SW480 (cell line): ENCODE data around the gene CHID1.

ENCODE experiments used
- DNase-seq: peaks from one replicate; pipeline ENCODE4 v3.0.0-alpha.2; 2016; ENCODE audit warnings: low spot score

Gene CHID1

DNA sequence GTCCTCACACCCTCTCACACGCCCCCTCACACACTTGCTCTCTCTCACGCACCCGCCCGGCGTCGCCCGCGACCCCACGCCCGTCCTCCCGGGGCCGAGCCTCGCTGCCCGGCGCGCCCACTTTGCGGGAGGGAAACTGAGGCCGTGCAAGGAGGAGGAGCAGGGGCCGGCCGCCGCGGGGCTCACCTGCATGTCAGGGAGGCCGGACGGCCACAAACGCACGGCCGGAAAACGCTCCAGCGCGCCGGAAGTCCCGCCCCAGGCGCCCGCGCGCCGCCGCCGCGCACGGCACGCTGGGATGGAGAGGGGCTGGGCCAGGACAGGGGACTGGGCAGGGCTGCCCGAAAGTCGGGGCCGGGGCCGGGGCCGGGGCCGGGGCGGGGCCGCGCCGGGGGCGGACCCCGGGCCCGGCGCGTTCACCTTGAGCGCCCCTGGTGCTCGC, at the start of gene CHID1:
Gene CHID1 (minus strand): TSS at position 222 of the 442 bp plus-strand sequence. CDS start 5,994 bp downstream, outside the sequence.
- peak; percentile 81 for DNase-seq

DNA sequence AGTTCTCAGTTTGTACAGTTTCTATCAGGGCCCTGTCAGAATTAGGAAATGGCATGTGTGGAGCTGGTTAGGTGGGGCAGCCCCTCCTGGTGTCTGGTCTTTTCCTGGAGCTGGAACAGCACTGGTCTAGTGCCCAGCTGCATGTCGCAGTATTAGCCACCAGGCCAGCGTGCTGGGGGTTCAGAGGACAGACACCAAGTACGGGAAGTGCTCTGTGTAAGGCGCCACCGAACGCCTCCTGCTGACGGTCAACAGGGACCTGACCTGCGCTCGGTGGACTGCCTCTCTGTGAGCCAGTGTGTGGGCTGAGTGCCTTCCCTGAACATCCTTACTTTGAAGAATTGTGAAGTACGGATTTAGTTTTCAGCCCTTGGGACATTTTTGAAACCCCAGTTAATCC, 49.0 kb upstream of the CHID1 start:
- no peak for DNase-seq

DNA sequence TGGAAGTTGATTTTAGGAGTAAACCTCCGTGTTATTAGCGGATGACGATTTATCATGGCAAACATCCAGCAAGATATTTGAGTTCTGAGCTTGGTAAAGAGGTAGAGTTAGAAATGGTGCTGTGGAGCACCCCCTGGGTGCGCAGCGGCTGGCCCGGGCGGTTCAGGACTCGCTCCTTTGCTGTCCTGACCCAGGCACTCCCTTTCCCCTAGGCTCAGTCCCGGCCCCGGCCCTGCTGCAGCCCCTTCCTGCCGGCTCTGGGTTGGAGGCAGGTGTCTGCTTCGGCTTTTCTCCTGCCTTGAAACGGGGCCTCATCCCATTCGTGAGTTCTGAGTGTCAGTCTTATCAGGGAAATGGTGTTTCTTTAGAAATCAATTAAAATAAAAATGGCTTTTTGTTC, 48.4 kb upstream of the CHID1 start:
- DNase-seq: no peak

DNA sequence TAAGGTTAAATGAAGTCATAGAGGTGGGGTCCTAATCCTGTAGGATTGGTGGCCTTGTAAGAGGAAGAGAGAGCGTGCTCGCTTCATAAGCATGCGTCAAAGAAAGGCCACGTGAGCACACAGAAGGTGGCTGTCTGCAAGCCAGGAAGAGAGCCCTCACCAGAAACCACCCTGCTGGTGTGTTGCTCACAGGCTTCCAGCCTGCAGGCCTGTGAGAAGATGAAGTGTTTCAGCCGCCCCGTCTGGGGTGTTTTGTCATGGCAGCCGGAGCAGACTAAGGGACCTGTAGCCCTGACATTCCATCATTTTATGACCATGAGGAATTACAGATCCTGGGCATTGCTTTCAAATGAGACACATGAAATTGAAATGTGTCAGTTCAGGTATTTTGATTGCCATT, 47.5 kb upstream of the CHID1 start:
- no peak for DNase-seq

DNA sequence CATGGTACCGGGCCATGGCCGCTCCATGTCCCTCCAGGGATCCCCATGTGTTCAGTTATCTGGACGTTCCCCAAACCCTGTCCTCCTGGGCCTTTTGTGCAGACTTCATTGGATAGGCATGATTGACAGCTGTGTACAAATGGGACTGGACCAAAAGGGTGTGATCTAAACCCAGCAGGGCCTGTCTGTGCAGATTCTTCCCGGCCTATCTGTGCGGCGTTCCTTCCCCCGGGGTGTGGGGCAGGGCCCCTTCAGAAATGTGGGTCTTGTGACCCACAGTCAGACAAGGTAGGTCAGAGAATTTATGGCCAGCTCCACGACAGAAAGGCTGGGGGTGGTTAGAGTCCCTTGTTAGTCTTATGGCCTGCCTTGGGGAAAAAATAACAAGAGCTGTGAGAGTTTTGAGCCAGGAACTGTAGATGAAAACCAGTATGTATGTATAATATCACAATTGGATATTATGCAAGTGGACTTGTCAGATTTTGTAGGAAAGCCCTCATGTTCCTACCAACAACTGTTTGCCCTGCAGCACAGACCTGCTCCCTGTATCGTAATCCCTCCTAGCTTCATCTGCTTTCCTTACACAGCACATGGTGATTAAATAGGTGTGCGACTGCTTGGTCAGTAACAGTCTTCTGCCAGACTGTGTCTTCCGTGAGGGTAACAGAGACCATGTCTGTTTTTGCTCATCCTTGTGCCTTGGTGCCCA, 46.8 kb upstream of the CHID1 start:
- DNase-seq: no peak

DNA sequence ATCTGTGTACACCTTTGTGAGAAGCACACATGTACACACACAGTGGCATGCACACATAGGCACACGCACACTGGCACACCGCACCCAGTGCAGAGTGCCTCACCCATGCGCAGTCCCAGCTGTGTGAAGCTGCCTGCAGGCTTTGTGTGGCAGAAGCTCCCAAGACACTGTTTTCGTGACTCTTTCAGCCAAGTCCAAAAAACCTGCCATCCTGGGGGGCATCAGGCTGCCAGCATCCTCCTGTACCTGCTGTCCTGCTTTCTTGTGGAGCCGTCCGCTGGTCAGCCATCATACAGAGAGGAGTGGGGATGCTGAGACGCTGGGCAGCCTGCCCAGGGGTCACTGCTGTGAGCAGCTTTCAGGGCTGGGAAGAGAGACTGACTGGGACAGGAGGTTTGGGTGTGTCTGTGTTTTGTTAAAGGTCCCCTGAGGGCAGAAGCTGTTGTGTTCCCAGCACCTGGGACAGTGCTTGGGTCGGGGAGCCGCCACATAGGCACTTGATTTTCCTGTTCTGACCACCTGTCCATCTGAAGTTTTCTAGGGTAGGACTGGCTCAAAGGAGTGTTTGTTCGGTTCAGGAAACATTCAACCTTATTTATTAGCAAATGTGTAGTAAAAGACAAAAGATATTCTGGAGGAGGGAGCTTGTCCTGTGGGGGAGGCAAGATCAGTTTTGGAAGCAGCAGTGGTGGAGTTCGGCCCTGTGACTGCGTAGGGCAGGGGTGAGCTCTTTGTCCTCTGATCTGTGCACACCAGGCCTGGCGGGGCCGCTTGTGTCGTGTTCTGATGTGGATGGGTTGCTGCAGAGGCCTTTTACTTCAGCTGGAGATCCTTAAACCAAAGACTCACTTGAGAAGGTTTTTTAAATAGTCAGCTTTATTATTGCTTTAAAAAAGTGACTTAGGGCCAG, 44.8 kb upstream of the CHID1 start:
- DNase-seq: no peak

DNA sequence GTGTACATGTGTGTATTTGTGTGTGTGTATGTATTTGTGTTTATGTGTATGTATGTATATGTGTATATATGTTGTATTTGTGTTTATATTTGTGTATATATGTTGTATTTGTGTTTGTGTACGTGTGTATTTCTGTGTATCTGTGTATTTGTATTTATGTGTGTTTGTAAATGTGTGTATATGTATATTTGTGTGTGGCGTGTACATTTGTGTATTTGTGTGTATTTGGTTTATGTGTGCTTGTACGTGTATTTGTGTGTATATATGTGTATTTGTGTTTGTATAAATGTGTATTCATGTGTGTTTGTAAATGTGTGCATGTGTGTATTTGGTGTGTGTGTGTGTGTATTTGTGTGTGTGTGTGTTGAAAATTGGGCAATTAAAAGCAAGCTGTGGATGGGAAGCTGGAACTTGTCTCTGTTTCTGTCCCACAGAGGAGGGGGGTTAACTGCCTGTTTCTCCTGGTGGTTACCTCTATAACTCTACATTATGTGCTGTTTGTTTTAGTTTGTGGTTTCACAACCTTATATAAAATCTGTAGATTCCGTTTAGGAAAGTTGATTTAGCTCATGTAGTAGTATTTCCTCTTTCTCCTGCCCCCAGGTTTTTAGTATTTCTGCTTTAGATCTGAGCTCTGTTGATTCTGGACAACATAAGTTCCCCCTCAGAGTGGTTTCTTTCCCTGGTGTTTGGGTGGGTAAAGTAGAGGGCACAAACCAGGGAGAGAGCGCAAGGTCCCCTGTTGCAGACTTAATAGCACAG, 44.0 kb upstream of the CHID1 start:
- DNase-seq: no peak

DNA sequence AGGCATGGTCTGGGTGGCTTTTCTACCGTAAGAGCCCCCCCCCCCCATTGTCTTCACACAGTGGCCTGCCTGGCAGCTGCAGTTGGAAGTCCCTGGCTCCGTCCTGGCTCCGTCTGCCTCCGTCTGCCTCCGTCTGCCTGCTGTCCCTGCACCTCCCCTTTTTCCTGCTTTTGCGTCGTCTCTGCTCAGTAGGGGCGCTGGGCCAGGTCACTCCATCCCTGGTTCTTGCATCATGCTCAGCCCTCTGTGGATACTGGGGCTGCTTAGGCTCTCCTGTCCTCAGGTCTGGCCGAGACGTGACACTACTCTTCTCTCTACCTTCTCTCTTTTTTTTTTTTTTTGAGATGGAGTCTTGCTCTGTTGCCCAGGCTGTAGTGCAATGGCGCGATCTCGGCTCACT, 42.9 kb upstream of the CHID1 start:
- no peak for DNase-seq

DNA sequence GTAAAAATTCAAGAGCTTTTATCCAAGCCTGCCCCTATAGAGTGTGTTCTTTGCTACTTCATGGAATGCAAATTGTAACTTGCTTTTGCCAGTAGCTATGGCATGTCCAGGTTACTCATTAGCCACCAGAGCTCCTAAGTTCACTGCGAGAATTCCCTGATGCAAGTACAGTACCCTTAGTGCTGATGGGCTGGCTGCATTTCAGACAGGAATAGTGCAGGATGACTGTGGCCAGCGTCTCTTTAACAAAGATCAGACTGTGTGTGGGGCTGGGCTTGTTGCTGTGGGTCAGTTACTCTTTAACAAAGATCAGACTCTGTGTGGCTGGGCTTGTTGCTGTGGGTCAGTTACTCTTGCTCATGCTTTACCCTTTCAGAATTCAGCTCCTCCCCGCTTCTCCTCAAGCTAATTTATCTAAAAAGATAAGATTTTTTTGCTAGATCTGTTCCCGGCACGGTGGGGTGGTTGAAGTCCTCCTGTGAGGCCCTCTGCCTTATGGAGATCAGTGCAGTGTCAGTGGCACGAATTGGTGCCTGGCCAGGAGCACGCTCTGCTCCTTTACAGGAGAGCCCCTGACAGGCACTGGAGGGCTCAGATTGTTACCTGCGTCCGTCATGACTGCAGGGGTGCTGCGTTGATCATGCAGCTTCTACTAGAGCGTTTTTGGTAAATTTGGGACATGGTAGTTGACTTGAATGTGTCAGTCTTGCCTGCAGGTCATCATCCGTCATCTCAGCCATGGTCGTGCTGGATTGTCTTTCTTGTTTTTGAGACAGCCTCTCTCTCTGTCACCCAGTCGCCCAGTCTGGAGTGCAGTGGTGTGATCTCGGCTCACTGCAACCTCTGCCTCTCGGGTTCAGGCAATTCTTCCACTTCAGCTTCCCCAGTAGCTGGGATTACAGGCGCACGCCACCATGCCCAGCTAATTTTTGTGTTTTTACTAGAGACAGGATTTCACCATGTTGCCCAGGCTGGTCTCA, 42.1 kb upstream of the CHID1 start:
- peak; percentile 80 for DNase-seq

DNA sequence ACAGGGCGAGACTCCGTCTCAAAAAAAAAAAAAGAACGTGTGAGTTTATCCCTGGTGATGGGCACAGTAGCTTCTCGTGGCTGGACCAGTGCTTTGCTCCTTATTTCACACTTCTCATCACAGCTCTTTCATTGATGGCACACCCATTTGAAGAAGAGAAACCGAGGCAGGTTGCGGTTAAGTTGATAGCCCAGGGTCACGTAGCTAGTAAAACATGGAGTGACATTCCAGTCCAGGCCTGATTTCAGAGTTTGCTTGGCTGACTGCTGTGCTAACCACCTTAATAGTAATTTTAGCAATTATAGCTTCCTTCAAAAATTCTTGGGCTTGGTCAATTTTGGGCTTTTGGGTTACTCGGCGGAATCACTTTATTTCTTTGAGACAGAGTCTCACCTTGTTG, 40.9 kb upstream of the CHID1 start:
- DNase-seq: no peak

DNA sequence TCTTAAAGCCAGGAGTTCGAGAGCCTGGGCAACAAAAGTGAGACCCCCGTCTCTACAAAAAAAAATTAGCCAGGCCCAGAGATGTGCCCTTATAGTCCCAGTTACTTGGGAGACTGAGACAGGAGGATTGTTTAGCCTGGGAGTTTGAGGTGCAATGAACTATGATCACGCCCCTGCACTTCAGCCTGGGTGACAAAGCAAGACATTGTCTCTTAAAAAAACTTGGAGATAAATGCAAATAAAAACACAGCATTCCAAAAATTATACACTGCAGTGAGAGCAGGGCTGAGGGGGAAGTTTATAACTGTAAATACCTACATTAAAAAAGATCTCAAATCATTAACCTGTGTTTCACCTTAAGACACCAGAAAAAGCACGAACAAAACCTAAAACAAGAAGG, 37.1 kb upstream of the CHID1 start:
- DNase-seq: no peak

DNA sequence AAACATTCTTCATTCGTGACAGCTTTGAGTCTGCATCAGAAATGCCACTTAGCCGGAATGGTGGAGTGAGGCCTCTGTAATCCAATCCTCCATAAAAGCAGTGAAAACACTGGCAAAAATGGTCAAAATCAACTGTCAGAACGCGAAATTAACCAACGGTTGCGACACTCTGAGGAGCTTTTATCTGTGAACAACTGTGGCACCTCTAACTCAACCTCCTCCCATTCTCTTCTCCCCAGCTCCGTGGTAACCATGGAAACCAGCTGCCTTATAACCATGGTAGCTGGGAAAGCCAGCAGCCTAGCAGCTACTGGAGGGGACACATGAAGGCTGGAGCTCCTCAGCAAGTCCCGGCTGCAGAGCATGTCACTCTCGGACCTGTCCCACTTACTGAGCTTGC, 35.4 kb upstream of the CHID1 start:
- no peak for DNase-seq

DNA sequence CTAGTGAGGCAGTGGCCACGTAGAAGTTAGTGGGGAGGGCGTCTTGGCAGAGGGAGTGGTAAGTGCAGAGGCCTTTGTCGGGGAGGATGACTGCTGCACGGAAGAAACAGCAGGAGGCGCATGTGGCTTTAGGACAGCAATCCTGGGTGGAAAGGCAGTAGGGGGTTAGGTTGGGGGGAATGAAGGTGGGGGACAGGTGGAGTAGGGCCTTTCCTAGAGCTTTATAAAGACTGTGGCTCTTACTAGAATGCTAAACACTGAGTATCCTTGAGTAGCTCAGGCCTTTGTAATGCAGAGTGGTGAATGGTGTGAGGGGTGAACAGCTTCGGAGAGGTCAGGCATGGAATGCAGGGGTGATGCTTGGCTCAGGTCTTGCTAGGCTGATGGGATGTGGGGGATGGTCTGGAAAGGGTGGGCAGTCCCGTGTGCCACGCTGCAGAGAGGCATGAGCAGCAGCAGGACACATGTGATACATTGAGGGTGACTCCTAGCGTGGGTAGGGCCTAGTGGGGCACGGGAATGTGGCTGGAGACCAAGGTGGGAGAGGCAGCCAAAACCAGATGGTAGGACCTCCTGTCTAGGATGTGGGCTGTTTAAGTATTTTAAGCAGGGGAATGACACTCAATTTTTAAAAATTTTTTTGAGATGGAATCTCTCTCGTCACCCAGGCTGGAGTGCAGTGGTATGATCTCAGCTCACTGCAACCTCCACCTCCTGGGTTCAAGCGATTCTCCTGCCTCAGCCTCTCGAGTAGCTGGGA, 34.3 kb upstream of the CHID1 start:
- DNase-seq: no peak

DNA sequence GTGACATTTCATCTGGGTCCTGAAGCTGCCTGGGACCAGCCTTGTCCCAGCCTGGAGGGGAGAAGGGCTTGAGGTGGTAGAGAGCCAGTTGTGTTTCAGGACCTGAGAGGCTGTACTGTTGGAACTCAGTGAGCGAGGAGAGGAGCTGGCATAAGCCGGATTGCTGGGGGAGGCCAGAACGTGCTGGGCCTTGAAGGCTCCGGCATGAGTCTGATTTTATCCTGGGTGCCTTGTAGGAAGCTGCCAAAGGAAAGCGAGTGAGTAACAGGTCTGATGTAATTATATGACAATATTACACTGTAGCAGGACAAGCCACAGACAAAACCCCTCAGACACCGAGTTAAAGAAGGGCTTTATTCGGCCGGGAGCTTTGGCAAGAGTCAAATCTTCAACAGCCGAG, 32.2 kb upstream of the CHID1 start:
- DNase-seq: no peak

DNA sequence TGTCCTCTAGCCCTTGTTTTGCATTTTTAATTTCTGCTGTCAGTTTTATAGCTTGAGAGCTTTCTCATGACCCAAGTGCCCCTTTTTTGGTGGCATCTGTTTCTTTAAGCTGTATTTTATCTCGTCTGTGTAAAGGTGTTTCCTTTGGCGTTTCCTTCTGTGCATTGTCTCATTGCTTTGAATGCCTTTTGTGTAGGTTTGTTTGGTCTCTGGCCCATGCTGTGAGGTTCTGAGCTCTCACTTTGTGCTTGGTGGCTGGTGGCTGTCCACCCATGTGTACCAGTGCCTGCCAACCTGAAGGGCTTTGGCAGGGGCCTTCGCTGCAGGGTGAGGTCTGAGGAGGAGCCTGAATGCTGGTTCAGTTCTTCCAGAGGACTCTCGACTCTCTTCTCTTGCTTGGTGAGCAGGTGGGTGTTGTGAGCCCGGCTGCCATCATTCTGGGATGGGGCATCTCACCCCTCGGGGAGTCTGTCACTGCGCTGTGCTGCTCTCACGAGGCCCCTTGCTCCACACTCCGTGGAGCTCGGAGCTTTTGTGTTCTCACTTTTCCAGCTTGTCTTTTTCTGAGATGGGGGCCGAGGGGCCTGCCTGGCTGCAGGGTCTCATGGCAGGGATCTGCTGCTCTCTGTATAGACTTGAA, 30.0 kb upstream of the CHID1 start:
- DNase-seq: no peak

DNA sequence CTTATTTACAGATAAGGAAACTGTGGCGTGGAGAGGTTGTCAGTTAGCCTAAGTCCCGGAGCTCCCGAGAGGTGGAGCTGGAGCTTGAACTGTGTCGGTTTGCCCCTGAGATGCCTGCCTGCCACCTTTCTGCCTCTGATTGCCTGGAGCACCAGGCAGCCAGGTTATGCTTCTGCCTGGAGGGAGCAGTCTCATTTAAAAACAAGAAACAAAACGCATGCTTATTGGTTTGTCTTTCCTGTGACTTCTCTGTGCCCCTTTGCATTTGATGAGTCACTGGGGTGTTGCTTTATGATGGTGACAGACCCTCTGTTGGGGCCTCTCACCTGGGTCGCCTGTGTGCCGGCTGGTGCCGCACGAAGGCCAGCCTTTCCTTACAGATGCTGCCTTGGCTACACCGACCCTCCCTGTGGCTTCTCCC, 27.2 kb upstream of the CHID1 start:
- DNase-seq: peak; percentile 21

DNA sequence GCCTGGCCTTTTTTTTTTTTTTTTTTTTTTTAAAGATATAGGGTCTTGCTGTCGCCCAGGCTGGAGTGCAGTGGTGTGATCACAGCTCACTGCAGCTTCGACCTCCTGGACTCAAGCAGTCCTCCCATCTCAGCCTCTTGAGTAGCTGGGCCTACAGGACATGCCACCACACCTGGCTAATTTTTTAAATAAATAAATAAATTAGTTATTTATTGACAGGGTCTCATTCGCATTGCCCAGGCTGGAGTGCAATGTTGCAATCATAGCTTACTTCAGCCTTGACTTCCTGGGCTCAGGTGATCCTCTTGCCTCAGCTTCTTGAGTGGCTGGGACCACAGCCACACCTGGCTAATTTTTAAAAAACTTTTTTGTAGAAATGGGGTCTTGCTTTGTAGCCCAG, 25.6 kb upstream of the CHID1 start:
- no peak for DNase-seq

DNA sequence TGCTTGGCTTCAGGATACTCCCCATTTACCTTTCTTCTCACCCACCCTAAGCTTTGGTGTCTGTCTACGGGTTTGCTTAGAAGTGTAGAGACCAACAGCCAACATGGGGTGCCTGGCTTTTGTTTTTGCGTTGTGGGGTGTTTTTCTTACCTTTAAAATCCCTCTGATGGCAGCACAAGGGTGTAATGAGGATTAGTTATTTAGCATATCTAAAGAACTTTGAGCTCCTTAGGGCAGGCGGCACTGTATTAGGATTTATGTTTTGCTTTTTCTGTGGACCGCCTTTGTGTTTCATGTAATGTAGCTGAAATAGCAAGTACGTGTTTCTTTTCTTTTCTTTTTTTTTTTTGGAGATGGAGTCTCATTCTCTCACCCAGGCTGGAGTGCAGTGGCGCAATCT, 23.9 kb upstream of the CHID1 start:
- DNase-seq: no peak

DNA sequence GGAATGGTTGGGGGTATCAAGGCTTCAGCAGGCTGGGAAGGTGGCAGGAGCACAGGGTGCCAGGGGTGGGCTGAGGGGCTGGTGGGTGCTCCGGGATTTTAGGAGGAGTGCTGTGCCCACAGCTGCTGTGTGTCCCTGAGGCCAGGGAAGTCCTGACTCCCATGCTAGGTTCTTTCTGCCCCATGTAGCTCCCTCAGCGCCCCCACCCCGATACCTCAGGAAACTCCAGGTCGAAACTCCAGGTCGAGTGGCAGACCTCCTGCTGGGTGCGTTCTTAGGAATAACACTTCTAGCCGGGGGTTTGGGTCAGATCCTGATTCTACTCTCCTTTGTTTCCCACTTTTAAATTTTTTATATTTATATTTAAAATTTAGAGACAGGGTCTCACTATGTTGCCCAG, 23.3 kb upstream of the CHID1 start:
- DNase-seq: no peak
